CD4-positive, alpha-beta T cell treated with Interleukin-17A for 4 hours (primary cell): Measurements from ENCODE around the gene SIMC1.
"Not testable (repeated sequence)": the region's sequence is repeated elsewhere in the genome, so short reads cannot be mapped to it uniquely, and the experiment has no call there.

Source experiments
- DNase-seq: peaks from one replicate; pipeline ENCODE4 v3.0.0-alpha.2; 2020; ENCODE audit warnings: mixed read lengths

SIMC1 gene

DNA sequence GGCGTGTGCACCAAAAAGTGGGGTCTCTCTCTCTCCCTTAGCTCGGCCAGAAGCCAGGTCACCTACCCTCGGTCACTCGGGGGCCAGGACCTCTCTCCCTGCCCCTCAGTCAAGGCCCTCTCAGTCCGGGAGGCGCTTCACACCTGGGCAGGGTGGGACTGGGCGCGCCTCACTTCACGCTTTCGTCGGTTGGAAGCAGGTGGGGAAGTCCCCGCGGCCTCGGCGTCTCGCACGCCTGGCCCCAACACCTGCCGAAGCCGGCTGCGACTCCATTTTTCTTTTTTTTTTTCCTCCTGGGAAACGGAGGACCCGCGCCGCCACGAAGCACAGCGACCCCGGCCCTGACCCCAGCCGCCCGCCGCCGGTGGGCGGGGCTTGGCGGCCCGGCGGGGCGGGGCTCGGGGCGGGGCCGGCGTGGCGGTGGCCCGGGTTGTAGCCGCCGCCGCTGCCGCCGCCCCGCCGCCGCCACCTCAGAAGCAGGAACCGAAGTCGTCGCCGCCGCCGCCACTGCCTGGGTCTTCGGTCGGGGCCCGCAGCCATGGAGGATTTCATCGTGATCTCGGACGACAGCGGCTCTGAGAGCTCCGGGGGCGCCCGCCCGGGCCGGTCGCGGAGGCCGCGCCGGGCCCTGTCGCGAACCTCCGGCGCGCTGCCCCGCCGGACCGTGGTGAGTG lies at the start of gene SIMC1:
Gene SIMC1, plus strand, starts transcription at position 454 of the 674 bp plus-strand sequence. Its CDS starts 85 bp downstream, at position 539.
- peak; percentile 67 for DNase-seq

DNA sequence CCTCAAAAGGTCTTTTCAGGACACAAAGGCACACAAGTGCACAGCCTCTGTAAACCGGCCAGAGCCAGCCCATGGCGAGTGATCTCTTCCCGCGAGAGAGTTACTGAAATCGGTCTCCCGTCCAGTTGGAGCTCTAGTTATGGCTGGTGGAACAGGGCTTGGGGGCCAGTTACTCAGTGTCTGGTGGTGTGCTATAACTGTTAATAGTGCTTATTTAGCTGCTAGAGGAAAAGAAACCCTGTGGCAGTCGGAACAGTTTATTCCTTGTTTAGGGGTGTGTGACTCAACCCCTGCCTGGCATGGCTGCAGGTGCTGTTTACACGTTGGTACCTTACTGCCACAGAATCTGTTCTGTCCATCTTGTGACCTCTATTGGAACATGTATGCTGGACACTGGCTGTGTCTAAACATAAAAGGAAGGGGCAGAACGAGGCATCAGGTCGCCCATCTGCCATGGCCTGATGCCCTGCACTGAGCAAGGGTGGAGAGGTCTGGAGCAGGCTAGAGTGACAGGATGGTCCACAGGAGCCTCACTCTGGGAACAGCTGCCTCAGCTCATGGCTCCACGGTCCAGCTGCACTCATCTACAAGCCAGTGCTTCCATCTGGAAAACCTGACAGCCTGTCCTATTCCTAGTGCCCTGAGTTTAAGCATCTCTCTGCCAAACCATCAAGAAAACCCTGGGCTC lies 49.6 kb upstream of the SIMC1 start:
- DNase-seq = no peak

DNA sequence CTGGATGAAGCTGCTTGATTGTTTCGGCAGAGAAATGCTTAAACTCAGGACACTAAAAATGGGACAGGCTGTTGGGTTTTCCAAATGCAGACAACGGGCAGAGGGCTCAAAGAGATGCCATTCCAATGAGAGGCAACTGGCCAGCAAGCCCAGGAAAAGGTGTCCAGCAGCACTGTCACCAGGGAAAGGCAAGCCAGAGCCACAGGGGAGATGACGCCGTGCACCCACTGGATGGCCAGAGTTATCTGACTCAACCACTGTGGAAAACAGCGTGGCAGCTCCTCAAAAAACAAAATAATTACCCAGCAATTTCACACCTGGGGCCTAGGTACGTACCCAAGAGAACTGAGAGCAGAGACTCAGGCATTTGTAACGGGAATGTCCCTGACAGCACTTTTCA lies 48.4 kb upstream of the SIMC1 start:
- DNase-seq = no peak

DNA sequence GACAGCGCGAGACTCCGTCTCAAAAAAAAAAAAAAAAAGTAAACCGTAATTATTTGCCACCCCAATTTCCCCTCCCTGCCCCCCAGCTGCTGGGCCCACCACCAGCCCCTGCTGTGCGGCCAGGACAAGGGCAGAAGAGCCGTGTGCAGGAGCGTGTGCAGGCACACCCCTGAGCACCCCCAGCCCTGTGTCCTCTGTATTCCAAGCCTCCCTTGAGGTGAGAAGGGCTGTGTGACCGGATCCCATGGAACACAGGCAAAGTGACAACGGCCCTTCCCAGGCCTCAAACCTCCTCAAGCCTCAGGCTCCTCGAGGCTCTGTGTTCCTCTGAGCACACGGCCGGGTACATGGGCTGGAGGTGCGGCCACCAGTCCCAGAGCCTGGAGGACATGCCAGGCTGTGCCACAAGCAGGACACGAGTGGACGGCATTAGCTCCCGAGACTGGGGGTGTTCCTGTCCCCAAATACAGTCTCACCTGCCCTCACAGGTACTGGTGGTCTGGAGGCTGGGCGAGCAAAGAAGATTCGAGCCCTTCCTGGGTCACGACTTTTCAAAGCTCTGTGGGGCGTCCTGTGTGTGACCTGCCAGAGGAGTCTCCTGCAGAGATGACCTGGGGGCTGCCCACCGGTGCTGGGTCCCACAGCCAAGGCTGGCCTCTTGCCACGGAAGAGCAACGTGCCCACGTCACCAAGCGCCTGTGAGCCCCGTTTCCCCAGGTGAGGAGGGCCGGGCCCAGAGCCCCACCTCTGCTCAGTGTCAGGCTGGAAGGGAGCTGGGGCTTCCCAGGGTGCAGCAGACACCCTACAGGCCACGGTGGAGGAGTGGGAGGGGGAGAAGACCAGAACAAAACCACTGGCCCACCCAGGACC lies 47.1 kb upstream of the SIMC1 start:
- no peak for DNase-seq

DNA sequence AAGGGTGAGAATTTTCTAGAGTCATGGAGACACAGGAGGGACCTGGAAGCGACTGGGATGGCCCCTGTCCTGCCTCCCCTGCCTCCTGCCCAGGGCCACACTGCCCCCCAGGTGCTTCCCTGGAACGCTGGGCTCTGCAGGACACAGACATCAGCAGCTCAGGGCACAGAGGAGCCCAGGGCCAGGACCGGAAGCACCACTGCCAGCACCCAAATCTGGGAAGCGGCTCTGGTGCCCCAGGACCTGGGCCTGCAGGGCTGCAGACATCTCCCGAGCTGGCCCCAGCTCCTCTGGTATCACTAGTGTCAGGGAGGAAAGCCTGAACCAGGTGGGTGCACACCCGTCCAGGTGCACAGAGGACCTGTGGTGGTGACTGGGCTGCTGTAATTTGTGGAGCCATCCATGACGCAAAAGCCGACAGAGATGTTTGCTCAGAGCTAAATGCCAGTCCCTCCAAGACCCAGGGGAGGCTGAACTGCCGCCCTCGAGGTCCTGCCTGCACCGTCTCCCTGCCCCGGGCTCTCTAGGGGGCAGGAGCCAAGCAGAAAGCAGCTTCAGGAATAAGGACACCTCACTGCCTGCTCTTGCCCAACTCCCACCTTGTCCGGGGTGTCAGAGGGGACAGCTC lies 46.0 kb upstream of the SIMC1 start:
- no peak for DNase-seq

DNA sequence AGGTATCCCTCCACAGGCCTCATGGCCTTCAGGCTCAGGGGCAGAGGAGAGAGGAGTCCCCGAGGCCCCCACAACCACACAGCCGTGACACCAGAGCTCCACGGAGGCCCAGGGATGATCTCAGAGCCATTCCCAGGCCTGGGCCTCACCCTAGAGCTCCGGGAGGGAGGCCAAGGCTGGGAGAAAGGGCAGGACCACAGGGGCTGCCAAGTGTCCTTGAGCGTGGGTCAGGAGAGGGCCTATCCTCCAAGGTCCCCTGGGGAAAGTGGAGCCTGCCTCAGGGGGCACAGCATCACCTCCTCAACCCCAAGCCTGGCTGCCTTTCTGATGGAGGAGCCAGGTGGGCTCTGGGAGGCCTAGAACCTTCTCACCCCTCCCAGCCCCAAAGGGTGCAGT lies 45.5 kb upstream of the SIMC1 start:
- DNase-seq = not testable (repeated sequence)

DNA sequence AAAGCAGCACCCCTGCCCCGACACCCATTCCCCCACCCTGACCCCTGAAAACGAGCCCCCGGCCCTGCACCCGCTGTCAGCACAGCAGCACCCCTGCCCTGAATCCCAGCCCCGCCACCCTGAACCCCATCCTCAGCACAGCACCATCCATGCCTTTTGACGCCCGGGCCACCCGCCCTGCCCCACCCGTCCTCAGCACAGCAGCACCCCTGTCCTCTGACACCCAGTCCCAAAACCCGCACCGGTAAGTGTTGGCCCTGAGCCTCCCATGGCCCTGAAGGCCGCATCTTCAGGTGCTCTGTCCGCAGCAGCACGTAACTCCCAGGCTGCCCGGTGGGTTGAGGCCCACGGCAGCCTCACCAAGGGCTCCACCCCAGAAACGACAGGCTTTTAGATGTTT lies 44.6 kb upstream of the SIMC1 start:
- not testable (repeated sequence) for DNase-seq

DNA sequence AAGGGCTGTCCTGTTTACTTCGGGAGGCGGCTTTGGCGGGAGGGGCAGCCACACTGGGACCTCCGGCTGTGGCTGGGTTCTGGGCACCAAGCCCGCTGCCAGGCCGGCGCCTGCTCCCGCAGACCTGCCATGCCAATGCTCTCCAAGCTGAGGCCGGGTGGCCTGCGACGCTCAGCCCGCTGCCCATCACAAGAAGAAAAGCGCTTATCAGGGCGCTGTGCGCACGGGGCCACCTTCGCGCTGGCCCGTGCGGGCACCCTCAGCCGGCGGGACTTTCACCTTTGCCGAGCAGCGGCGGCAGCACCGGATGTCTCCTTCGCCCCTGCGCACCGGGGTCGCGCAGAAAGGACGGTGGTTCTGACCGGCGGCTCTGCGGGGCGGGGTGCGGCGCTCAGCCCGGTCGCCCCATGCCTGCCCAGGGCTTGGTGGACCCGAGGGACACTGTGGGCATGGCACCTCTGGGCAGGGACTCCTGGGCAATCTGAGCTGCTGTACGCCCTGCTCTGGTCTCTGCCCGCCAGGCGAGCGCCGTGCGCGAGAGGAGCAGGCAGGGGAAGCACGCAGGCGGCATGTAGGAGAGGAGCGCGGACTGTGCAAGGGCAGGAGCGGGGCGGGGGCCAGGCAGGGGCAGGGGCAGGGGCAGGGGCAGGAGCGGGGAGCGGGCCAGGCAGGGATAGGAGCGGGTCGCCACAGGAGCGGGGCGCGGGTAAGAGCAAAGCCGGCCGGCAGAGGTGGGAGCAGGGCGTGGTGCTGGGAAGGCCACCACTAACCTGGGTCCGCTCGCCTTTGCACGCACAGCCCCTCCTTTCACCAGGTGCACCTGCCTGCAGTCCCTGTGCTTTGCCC lies 43.8 kb upstream of the SIMC1 start:
- peak; percentile 7 for DNase-seq

DNA sequence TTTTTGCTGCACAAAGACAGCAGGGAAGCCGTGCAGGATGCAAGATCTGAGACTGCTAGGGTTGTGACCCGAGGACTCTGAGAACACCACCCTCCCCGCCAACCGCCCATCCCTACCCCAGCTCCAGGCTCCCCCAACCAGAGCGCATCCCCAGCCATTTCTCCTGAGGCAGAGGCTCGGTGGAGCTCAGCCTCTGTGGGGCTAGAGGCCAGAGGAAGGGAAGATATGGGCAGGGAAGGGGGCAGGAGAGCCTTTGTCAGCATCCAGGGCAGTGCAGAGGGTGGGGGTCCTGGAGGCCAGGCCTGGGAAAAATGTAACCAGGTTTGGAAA lies 43.2 kb upstream of the SIMC1 start:
- DNase-seq = not testable (repeated sequence)

DNA sequence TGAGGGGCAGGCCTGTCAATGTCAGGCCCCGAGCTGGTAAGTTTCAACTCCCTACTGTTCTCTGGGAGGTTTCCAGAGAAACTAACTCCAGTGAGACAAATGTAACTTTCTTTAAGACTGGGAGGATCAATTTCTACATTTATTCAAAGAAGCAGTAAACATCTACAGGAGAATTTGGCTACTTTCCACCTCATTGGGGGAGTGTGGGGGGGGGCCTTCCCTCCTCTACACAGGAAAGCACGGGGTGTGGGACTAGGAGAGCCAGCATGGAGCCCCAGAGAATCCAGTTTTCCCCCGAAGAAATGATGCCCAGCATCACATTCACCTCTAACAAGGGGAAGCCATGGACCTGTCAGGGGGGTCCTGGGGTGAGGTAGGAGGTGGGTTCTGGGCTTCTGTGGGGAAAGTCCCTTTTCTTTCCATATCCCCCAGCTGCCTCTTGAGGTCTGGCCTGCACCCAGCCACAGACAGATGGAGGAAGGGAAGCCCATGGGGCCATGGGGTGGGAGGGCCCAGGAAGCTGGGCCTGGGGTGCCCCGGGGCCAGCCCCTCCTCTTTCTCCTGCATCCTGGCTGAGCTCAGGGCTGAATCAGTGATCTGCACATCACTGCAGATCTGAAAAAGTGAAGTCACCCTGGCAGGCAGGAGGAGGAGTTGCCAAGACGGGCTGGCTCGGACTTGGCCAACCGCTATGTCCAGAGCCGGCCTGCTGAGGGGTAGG lies 42.6 kb upstream of the SIMC1 start:
- not testable (repeated sequence) for DNase-seq

DNA sequence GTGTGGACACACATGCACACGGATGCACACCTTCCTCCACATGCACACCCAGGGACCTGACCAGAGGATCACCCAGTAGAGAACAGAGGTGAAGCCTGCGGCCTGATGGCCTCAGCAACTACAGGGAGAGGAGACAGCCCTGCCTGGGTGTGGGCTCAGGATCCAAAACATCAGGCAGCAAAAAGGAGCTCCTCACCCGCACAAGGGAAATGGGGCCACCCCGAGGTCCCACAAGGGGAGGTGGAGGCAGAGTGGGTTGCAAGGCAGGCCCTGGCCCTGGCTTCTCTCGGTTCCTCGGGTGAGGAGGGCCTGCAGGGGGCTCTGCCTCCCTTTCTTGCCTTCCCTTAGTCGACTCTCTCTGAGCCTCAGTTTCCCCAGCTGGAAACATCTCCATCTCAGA lies 41.4 kb upstream of the SIMC1 start:
- DNase-seq = not testable (repeated sequence)

DNA sequence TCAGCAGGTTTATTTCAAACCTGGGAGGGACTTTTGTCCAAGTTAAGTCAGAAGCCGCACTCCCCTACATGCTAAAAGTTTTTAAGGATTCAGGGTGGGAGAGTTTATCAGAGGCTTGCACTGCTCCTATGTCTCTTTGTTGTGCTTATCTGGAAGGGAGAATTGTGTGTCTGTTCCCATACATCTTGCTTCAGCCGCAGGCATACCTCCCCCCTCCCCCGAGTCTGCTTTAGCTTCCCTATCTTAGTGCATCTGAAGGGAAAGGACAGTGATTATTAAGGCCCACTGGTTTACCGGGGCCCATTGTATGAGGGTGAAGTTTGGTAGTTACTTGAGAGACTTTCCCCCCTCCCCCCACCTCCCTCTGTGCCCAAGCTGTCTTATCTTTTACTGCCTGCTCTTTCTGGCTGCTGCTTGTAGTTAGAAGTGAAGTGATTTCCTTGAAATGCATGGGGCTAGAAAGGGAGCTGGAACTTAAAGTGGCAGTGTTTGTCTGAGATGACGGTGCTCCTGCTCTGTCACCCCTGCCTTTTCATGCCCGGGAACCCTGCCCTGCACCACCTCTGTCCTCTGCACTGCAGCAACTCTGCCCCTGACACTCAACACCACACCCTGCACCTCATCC lies 40.9 kb upstream of the SIMC1 start:
- DNase-seq = not testable (repeated sequence)

DNA sequence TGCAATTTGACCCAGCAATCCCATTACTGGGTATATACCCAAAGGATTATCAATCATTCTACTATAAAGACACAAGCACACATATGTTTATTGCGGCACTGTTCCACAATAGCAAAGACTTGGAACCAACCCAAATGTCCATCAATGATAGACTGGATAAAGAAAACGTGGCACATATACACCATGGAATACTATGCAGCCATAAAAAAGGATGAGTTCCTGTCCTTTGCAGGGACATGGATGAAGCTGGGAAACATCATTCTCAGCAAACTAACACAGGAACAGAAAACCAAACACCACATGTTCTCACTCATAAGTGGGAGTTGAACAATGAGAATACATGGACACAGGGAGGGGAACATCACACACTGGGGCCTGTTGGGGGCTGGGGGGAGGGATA lies 39.9 kb upstream of the SIMC1 start:
- DNase-seq = not testable (repeated sequence)

DNA sequence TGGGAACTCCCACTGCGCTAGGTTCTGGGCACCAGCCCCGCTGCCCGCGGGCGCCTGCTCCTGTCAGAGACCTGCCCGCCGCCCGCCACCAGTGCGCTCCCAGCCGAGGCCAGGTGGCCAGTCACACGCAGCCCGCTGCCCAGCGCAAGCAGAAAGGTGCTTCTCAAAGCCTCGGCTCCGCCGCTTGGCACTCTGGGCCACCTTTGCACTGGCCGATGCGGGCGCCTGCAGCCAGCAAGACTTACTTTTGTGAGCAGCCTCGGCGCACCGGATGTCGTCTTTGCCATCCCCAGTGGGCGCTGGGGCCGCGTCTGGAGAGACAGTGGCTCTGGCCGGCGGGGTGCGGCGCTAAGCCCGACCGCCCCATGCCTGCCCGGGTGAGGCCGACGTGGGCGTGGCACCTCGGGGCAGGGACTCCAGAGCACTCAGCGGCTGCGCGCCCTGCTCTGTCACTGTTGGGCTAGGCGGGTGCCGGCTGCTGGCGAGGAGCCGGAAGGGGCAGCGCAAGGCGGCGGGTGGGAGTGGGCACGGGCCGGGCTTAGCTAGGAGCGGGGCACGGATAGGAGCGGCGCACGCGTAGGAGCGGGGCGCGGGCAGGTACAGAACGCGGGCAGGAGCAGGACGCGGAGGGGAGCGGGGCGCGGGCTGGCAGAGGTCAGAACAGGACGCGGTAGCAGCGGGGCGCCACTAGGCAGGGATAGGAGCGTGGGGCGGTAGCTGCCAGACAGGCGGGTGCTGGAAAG lies 39.1 kb upstream of the SIMC1 start:
- peak; percentile 8 for DNase-seq

DNA sequence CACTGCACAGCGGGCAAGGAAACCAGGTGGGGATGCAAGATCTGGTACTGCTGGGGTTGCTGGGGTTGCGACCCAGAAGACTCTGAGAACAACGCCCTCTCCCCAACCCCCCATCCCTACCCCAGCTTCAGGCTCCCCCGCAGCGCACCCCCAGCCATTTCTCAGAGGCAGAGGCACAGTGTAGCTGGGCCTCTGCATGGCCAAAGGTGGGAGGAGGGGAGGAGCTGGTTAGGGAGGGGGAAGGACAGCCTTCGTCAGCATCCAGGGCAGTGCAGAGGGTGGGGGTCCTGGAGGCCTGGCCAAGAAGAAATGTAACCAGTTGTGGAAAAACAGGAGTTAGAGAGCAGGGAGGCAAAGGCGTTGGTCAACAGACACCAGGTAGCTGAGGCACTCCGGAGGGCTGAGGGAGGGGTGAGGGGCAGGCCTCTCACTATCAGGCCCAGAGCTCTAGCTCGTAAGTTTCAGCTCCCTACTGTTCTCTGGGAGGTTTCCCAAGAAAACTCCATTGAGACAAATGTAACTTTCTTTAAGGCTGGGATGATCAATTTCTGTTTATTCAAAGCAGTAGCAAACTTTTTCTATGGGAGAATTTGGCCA lies 38.3 kb upstream of the SIMC1 start:
- not testable (repeated sequence) for DNase-seq

DNA sequence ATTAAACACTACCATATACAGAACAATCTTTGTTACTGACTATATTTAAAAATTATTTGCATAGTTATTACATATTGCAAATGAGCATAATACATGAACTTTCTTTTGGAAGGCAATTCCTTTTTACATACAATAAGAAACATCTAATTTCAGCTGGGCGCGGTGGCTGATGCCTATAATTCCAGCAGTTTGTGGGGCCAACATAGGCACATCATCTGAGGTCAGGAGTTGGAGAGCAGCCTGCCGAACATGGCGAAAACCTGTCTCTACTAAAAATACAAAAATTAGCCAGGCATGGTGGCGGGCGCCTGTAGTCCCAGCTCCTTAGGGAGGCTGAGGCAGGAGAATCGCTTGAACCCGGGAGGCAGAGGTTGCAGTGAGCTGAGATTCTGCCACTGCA lies 36.4 kb upstream of the SIMC1 start:
- DNase-seq = no peak

DNA sequence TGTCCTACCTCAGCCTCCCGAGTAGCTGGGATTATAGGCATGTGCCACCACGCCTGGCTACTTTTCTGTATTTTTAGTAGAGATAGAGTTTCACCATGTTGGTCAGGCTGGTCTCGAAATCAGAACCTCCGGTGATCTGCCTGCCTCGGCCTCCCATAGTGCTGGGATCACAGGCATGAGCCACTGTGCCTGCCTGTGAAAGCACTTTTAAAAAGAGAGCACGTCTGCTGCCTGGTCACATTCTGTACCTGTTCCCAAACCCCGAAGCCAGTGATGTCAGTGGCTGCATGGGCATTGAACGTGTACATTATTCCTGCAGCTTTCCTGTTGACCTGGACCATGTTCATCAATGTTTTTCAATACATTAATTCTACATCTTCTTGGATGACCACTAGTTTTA lies 35.1 kb upstream of the SIMC1 start:
- DNase-seq = no peak

DNA sequence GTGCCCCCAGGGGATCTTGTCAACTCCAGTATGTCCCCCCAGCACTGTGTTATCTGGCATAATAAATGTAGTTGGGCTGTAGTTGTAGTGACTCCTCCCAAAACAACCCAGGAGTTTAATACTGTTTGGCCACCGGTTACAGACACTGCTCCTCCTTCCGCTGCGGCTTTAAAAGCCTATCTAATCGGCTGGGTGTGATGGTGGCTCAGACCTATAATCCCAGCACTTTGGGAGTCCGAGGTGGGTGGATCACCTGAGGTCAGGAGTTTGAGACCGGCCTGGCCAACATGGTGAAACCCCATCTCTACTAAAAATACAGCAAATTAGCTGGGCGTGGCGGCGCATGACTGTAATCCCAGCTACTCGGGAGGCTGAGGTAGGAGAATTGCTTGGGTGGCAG lies 34.7 kb upstream of the SIMC1 start:
- not testable (repeated sequence) for DNase-seq

DNA sequence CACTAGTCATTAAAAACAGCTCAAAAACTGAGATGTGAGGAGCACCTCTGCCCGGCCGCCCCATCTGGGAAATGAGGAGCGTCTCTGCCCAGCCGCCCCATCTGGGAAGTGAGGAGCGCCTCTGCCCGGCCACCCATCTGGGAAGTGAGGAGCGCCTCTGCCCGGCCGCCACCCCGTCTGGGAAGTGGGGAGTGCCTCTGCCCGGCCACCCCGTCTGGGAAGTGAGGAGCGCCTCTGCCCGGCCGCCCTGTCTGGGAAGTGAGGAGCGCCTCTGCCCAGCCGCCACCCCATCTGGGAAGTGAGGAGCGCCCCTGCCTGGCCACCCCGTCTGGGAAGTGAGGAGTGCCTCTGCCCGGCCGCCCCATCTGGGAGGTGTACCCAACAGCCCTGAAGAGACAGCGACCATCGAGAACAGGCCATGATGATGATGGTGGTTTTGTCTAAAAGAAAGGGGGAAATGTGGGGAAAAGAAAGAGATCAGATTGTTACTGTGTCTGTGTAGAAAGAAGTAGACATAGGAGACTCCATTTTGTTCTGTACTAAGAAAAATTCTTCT lies 23.7 kb upstream of the SIMC1 start:
- not testable (repeated sequence) for DNase-seq
